Measurements from ENCODE around the gene TTLL7. TPM values are rescaled to one million over a fixed set of nuclear protein-coding genes. Genes with fewer than 3 reads are reported as not detected.
A peak's percentile ranks its signal among the peaks of the same experiment; 100 is the strongest.

TTLL7 gene
- total and polyA plus RNA-seq, 9 of the 15 experiments (the other 6 are each of a cell fraction or from before 2014, with no cell fraction given) = 0.63 to 2.6 (median 1.7) TPM

DNA sequence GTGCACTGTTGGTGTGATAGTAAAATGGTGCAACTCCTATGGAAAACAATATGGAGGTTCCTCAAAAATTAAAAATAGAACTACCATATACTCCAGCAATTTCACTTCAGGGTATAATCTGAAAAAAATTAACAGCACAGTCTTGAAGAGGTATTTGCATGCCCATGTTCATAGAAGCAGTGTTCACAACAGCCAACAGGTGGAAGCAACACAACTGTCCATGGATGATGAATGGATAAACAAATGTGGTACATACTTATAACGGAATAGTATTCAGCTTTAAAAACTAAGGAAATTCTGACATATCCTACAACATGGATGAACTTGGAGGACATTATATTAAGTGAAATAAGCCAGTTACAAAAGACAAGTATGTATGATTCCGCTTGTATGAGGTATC is 8.2 kb downstream of the TTLL7 start:
- Histone ChIP-seq H3K27ac (ENCODE audit: extremely low read depth, low read depth, low read length) (no peak overlapping the region), H3K9me3 (replicated peaks; ENCODE audit: control insufficient read depth, insufficient read depth, low read depth, low read length) (no peaks in the 10 kb centered on the region), H2AFZ (ENCODE audit: low read depth, low read length) (no peak overlapping the region), H3K4me1 (replicated peaks in 1 of 2; ENCODE audit: control insufficient read depth in 2 of 2, insufficient read depth in 2 of 2, low read length in 2 of 2) (no peaks in the 10 kb centered on the region), H3K4me2 (ENCODE audit: insufficient read depth, low read length) (no peak overlapping the region), H3K27me3 (ENCODE audit: control insufficient read depth in 2 of 2, insufficient read depth in 2 of 2, low read length in 2 of 2) (no peaks in the 10 kb centered on the region), H3K36me3 (ENCODE audit: control insufficient read depth, insufficient read depth, low read length) (no peaks in the 10 kb centered on the region), H3K79me2 (ENCODE audit: control insufficient read depth, insufficient read depth, low read length) (no peaks in the 10 kb centered on the region), H3K9me1 (ENCODE audit: control insufficient read depth, insufficient read depth, low read length) (no peaks in the 10 kb centered on the region), H3K4me3 (no peak overlapping the region), H4K20me1 (replicated peaks; ENCODE audit: control insufficient read depth, insufficient read depth, low read length) (no peaks in the 10 kb centered on the region), H3K9ac (ENCODE audit: insufficient read depth in 1 of 2, low read depth in 2 of 2, low read length in 2 of 2) (no peak overlapping the region)
- no peak for DNase-seq (ENCODE audit: extremely low read depth in 1 of 4, low spot score in 3 of 4)
- in situ Hi-C loops (cut with MboI) = no loop called here
- ChIA-PET POLR2A (no interaction called here), CTCF (ENCODE audit: low intra/inter-chr PET ratio) (no interaction called here)
- no TSS peak for BruUV-seq (replicated peaks)
- peak; percentile 46; the same call in 1 of the 3 replicates for ATAC-seq
- TF ChIP-seq, protein P1, sequence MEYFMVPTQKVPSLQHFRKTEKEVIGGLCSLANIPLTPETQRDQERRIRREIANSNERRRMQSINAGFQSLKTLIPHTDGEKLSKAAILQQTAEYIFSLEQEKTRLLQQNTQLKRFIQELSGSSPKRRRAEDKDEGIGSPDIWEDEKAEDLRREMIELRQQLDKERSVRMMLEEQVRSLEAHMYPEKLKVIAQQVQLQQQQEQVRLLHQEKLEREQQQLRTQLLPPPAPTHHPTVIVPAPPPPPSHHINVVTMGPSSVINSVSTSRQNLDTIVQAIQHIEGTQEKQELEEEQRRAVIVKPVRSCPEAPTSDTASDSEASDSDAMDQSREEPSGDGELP (CRISPR knock-in tag; IDR thresholded peaks at IDR 0.05; ENCODE audit: borderline replicate concordance) = no peak
- TF ChIP-seq MEIS2 (IDR thresholded peaks at IDR 0.05; ENCODE audit: partially characterized antibody) (peak; percentile 30), COPS2 (conservative IDR thresholded peaks at IDR 0.05) (no peak), SMAD3 (CRISPR knock-in tag; conservative IDR thresholded peaks at IDR 0.05) (no peak), U2AF1 (optimal IDR thresholded peaks at IDR 0.05; ENCODE audit: low read depth, low read length) (no peak)
- TF ChIP-seq, protein P2, sequence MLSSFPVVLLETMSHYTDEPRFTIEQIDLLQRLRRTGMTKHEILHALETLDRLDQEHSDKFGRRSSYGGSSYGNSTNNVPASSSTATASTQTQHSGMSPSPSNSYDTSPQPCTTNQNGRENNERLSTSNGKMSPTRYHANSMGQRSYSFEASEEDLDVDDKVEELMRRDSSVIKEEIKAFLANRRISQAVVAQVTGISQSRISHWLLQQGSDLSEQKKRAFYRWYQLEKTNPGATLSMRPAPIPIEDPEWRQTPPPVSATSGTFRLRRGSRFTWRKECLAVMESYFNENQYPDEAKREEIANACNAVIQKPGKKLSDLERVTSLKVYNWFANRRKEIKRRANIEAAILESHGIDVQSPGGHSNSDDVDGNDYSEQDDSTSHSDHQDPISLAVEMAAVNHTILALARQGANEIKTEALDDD (IDR thresholded peaks at IDR 0.05) = no peak
- TF ChIP-seq, protein P3, sequence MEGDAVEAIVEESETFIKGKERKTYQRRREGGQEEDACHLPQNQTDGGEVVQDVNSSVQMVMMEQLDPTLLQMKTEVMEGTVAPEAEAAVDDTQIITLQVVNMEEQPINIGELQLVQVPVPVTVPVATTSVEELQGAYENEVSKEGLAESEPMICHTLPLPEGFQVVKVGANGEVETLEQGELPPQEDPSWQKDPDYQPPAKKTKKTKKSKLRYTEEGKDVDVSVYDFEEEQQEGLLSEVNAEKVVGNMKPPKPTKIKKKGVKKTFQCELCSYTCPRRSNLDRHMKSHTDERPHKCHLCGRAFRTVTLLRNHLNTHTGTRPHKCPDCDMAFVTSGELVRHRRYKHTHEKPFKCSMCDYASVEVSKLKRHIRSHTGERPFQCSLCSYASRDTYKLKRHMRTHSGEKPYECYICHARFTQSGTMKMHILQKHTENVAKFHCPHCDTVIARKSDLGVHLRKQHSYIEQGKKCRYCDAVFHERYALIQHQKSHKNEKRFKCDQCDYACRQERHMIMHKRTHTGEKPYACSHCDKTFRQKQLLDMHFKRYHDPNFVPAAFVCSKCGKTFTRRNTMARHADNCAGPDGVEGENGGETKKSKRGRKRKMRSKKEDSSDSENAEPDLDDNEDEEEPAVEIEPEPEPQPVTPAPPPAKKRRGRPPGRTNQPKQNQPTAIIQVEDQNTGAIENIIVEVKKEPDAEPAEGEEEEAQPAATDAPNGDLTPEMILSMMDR (IDR thresholded peaks at IDR 0.05 in 2 of 3, conservative IDR thresholded peaks at IDR 0.05 in 1 of 3; ENCODE audit: insufficient read depth in 2 of 3, low read depth in 1 of 3, low read length in 3 of 3) = peak in 1 of 3 experiments; percentile 22; a peak in 1 of 6 replicates
- 32% methylated on average over 2 of the region's 2 CpGs for WGBS (ENCODE audit: insufficient coverage, low coverage, missing lambda C conversion rate)
- FAIRE-seq = peak; percentile 52
- intact Hi-C loops (cut with micrococcal nuclease) = no loop called here
